Body of pancreas (tissue), 4 donors: ENCODE data around the gene ANTXR1.

Source experiments
- CTCF ChIP-seq, 7 experiments: fragments of 450-650 bp in 4 of 7; fragments of 200-600 bp in 3 of 7; sonication (generic) in 3 of 7; IDR thresholded peaks; one replicate each; pipeline ENCODE4 v1.5.1; 2016 to 2019; ENCODE audit warnings: antibody characterized with exemption in 7 of 7
- POLR2A ChIP-seq, 3 donors: fragments of 450-650 bp; IDR thresholded peaks; one replicate each; pipeline ENCODE4 v1.6.1; 2016; ENCODE audit warnings: antibody characterized with exemption in 3 of 3, mild to moderate bottlenecking in 2 of 3

GRCh38 chr2:68970566-68971265 lies 42.3 kb upstream of the ANTXR1 start:
- TF ChIP-seq CTCF (IDR thresholded peaks at IDR 0.05) (no peak), POLR2A (IDR thresholded peaks at IDR 0.05) (no peak)
